Erythroblast (primary cell): ENCODE measurements around the gene SHANK3.

Source experiments
- GATA1 ChIP-seq: IDR thresholded peaks from 2 replicates; pipeline ENCODE4 v1.6.1; 2011; ENCODE audit warnings: low read depth, mild to moderate bottlenecking, control low read depth, low read length, moderate library complexity
- POLR2A ChIP-seq: IDR thresholded peaks from 2 replicates; pipeline ENCODE4 v1.6.1; 2011; ENCODE audit warnings: mild to moderate bottlenecking, low read length

- no peak for TF ChIP-seq POLR2A
- no peak for TF ChIP-seq GATA1
Observed at GRCh38 chr22:50720301-50721256, 48.0 kb downstream of the SHANK3 start.
